ENCODE results near the gene TAS2R9.

- no peak for TF ChIP-seq REST (IDR thresholded peaks at IDR 0.05; ENCODE audit: insufficient replicate concordance, low read depth)
- TF ChIP-seq CTCF (IDR thresholded peaks at IDR 0.05; ENCODE audit: insufficient read depth, low read length), result no peak
- TF ChIP-seq SPI1 (IDR thresholded peaks at IDR 0.05; ENCODE audit: borderline replicate concordance, low read depth), result no peak
Observed at GRCh38 chr12:10801741-10802140, 8.2 kb downstream of the TAS2R9 start.
